AG09319 (cell line): Measurements from ENCODE around the gene NANOS2.

ENCODE experiments used
- DNase-seq: peaks from one replicate; pipeline ENCODE4 v3.0.0-alpha.2; 2010; ENCODE audit warnings: low read depth; ENCODE audit errors: extremely low read depth
- CTCF ChIP-seq: IDR thresholded peaks from 2 replicates; pipeline ENCODE4 v1.5.1; 2011; ENCODE audit warnings: low read depth, mild to moderate bottlenecking, inconsistent platforms, low read length, moderate library complexity

Gene NANOS2

GRCh38 chr19:45863335-45863839, 51.2 kb downstream of the NANOS2 start:
- no peak for DNase-seq
- TF ChIP-seq CTCF: no peak
